OCI-LY3 (cell line): ENCODE measurements around the gene SH2D1A.

ENCODE experiments used
- H2AFZ ChIP-seq: fragments of 200-600, 300-600 bp; shearing (Covaris generic); 2 replicates; pipeline ENCODE4 v1.6.0; 2014; ENCODE audit warnings: antibody characterized with exemption, low read depth, low read length
- H3K27ac ChIP-seq: fragments of 200-600, 300-600 bp; sonication (generic); 2 replicates; pipeline ENCODE4 v1.5.1; 2014; ENCODE audit warnings: mild to moderate bottlenecking, low read length, moderate library complexity, mixed read lengths
- H3K27me3 ChIP-seq: fragments of 200-600, 300-600 bp; sonication (generic); 2 replicates; pipeline ENCODE4 v1.6.1; 2014; ENCODE audit warnings: low read depth, low read length, mixed read lengths
- H3K36me3 ChIP-seq: fragments of 200-600, 300-600 bp; sonication (generic); replicated peaks from 2 replicates; pipeline ENCODE3; 2014; ENCODE audit warnings: low read depth, low read length, mixed read lengths
- H3K4me1 ChIP-seq: fragments of 300-600, 200-600 bp; sonication (generic); 2 replicates; pipeline ENCODE4 v1.6.1; 2014; ENCODE audit warnings: low read length, mixed read lengths
- H3K4me2 ChIP-seq: fragments of 200-600, 300-600 bp; sonication (generic); 2 replicates; pipeline ENCODE4 v1.6.1; 2014; ENCODE audit warnings: low read length, mixed read lengths
- H3K4me3 ChIP-seq: fragments of 300-600, 200-600 bp; sonication (generic); 2 replicates; pipeline ENCODE4 v1.5.1; 2014; ENCODE audit warnings: antibody characterized with exemption, mild to moderate bottlenecking, low read length, moderate library complexity
- H3K79me2 ChIP-seq: fragments of 300-600, 200-600 bp; shearing (Covaris generic); 2 replicates; pipeline ENCODE4 v1.6.1; 2014; ENCODE audit warnings: mild to moderate bottlenecking, low read length, mixed read lengths
- H3K9ac ChIP-seq: fragments of 300-600, 200-600 bp; shearing (Covaris generic); 2 replicates; pipeline ENCODE4 v1.6.0; 2014; ENCODE audit warnings: mild to moderate bottlenecking, low read length, moderate library complexity
- H3K9me3 ChIP-seq: fragments of 200-600, 300-600 bp; shearing (Covaris generic); 2 replicates; pipeline ENCODE4 v1.6.1; 2014; ENCODE audit warnings: low read length, mixed read lengths; ENCODE audit not compliant: insufficient read depth
- H4K20me1 ChIP-seq: fragments of 200-600, 300-600 bp; sonication (generic); 2 replicates; pipeline ENCODE4 v1.6.1; 2016; ENCODE audit warnings: low read length, mixed read lengths; ENCODE audit not compliant: insufficient read depth
- CTCF ChIP-seq: fragments of 200-600, 300-600 bp; sonication (generic); IDR thresholded peaks from 2 replicates; pipeline ENCODE4 v1.5.1; 2014; ENCODE audit warnings: antibody characterized with exemption, low read length, low read depth
- EZH2phosphoT487 ChIP-seq: fragments of 200-600 bp; shearing (Covaris generic); IDR thresholded peaks from 2 replicates; pipeline ENCODE4 v1.6.1; 2018; ENCODE audit warnings: antibody characterized with exemption, mixed run types, low read depth

The SH2D1A gene

DNA sequence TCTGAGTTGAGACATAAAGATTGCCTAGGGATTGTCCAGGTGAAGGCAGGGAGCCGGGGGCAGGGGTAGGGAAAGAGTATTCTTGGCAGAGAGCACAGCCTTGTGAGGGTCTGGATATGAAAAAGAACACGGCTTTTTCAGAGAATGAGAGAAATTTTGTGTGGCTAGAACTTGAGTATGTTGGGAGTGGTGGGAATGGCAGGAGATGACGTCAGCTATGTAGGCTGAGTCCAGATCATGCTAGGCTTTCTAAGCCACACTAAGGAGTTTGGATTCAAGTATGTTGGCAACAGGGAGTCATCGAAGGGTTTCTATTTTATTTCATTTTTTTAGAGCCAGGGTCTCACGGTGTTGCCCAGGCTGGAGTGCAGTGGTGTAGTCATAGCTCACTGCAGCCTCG is 40.0 kb downstream of the SH2D1A start:
- Histone ChIP-seq H3K36me3 (no peaks in the 10 kb centered on the region), H3K27ac (no peak overlapping the region), H3K9ac (no peak overlapping the region), H2AFZ (no peak overlapping the region), H3K9me3 (no peaks in the 10 kb centered on the region), H3K27me3 (no peaks in the 10 kb centered on the region), H3K4me2 (no peak overlapping the region), H4K20me1 (no peaks in the 10 kb centered on the region), H3K4me3 (no peak overlapping the region), H3K79me2 (no peaks in the 10 kb centered on the region), H3K4me1 (peaks cover 10% of the 10 kb centered on the region)
- no peak for TF ChIP-seq EZH2phosphoT487
- no peak for TF ChIP-seq CTCF

DNA sequence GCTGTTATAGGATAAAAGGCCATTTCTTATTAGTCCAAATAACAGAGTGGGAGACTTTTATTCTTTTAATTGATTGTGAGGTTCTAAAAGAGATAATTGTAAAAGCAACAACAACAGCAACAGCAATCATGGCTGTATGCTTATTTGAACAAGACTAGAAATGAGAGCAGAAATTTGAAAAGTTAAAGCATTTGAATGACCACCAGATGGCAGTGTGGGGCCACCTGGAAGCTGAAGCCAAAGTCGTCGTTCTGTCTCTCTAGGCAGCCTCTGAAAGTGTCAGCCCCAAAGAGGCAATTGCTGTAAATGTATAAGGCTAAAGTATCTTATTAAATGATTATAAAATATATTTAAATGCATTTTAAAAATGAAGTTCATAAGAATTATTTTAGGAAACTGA is 42.2 kb downstream of the SH2D1A start:
- no peak overlapping the region for H3K9ac ChIP-seq

GRCh38 chrX:124392794-124393193 is 46.4 kb downstream of the SH2D1A start:
- Histone ChIP-seq H4K20me1 (no peaks in the 10 kb centered on the region), H3K4me1 (peaks cover 14% of the 10 kb centered on the region), H2AFZ (no peak overlapping the region), H3K9me3 (no peaks in the 10 kb centered on the region), H3K27ac (no peak overlapping the region), H3K79me2 (no peaks in the 10 kb centered on the region), H3K4me2 (no peak overlapping the region), H3K4me3 (no peak overlapping the region), H3K9ac (no peak overlapping the region), H3K27me3 (no peaks in the 10 kb centered on the region), H3K36me3 (no peaks in the 10 kb centered on the region)
- TF ChIP-seq CTCF (no peak), EZH2phosphoT487 (no peak)

More for the DNA sequence above, 42.2 kb downstream of the SH2D1A start:
- H3K4me2 ChIP-seq, result no peak overlapping the region
- H3K9me3 ChIP-seq, result no peaks in the 10 kb centered on the region
- no peaks in the 10 kb centered on the region for H3K79me2 ChIP-seq
- no peak overlapping the region for H2AFZ ChIP-seq
- peaks cover 10% of the 10 kb centered on the region for H3K4me1 ChIP-seq
- no peaks in the 10 kb centered on the region for H3K27me3 ChIP-seq
- no peak overlapping the region for H3K27ac ChIP-seq
- no peaks in the 10 kb centered on the region for H3K36me3 ChIP-seq
- TF ChIP-seq CTCF, result peak; percentile 50
- TF ChIP-seq EZH2phosphoT487, result no peak
- no peaks in the 10 kb centered on the region for H4K20me1 ChIP-seq
- H3K4me3 ChIP-seq, result no peak overlapping the region

DNA sequence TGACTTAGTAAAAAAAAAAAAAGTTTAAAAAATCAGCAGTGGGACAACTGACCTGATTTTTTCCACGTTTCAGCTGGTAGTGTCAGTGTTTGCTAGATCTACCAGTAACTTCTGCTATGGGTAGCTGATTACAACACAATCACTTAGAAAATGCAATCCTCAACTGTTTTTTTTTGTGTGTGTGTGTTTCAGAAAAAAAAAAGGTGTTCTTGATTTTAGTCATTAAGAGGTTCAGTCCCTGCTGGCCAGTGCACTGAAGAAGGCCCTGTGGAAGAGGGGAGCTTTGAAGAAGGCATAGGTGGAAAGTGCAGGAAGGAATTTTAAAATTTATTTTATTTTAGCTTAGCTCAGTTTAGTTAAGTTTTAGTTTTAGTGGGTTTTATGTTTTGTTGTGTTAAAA is 46.9 kb downstream of the SH2D1A start:
- H3K4me2 ChIP-seq, result no peak overlapping the region
- no peak overlapping the region for H3K9ac ChIP-seq
- TF ChIP-seq EZH2phosphoT487, result no peak
- H4K20me1 ChIP-seq, result no peaks in the 10 kb centered on the region
- H3K4me1 ChIP-seq, result peaks cover 10% of the 10 kb centered on the region
- H3K9me3 ChIP-seq, result no peaks in the 10 kb centered on the region
- no peak overlapping the region for H3K27ac ChIP-seq
- no peak overlapping the region for H3K4me3 ChIP-seq
- no peaks in the 10 kb centered on the region for H3K27me3 ChIP-seq
- H2AFZ ChIP-seq, result no peak overlapping the region
- H3K36me3 ChIP-seq, result no peaks in the 10 kb centered on the region
- H3K79me2 ChIP-seq, result no peaks in the 10 kb centered on the region

DNA sequence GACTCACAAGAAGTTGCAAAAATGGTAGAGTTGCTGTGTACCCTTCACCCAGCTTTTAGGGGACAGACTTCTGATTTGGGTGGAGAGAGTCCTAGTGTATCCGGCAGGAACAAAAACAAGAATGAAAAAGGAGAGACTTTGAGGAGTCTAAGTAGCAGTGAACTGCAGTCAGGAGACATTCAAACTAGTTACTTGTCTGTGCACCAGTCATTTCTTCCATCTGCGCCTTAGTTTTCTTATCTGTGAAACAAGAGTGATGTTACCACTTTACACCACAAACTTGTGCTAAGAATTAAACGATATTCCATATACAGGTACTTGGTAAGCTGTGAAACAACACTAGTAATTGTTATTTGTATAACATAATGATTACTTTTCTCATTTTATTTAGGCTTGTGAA is 47.3 kb downstream of the SH2D1A start:
- H4K20me1 ChIP-seq, result no peaks in the 10 kb centered on the region
- no peak overlapping the region for H3K27ac ChIP-seq
- H2AFZ ChIP-seq, result no peak overlapping the region
- TF ChIP-seq CTCF (no peak), EZH2phosphoT487 (no peak)
- peaks cover 7% of the 10 kb centered on the region for H3K4me1 ChIP-seq
- H3K4me2 ChIP-seq, result no peak overlapping the region
- H3K79me2 ChIP-seq, result no peaks in the 10 kb centered on the region
- H3K9me3 ChIP-seq, result no peaks in the 10 kb centered on the region
- H3K4me3 ChIP-seq, result no peak overlapping the region
- H3K27me3 ChIP-seq, result no peaks in the 10 kb centered on the region
- no peak overlapping the region for H3K9ac ChIP-seq
- no peaks in the 10 kb centered on the region for H3K36me3 ChIP-seq
